Mucosa of descending colon (tissue), 3 donors: ENCODE measurements around the gene PUDP. TPM values are rescaled to one million over a fixed set of nuclear protein-coding genes. Genes with fewer than 3 reads are reported as not detected.

Source experiments
- ATAC-seq: fragments of 200-7000 bp; cut with Tn5 transposase; one replicate; pipeline ENCODE4 v1.9.1; 2020; ENCODE audit warnings: mild to moderate bottlenecking, moderate library complexity
- DNase-seq, 3 donors: peaks; one replicate each; pipeline ENCODE4 v3.0.0-alpha.2; 2020
- H3K36me3 ChIP-seq: fragments of 200-600 bp; one replicate; pipeline ENCODE4 v1.8.0; 2021; ENCODE audit warnings: low read depth, mild to moderate bottlenecking
- H3K4me1 ChIP-seq: fragments of 200-600 bp; one replicate; pipeline ENCODE4 v1.8.0; 2021; ENCODE audit warnings: low read depth, mild to moderate bottlenecking
- H3K4me3 ChIP-seq: fragments of 200-600 bp; one replicate; pipeline ENCODE4 v1.8.0; 2021; ENCODE audit warnings: mild to moderate bottlenecking
- H3K9me3 ChIP-seq: fragments of 200-600 bp; one replicate; pipeline ENCODE4 v1.8.0; 2021; ENCODE audit warnings: mild to moderate bottlenecking
- intact Hi-C, 2 donors: fragments of 100-400 bp; cut with DNase I in 1 of 2; cut with micrococcal nuclease in 1 of 2; formaldehyde crosslinking; loops; one replicate each; pipeline versions ENCODE4 v1.11.0 to v1.11.1; 2022; cut with DNase I, micrococcal nuclease
- total RNA-seq, 3 donors: library from RNA; stranded (reverse); fragmentation: NEBNext Ultra II Directional in 2 of 3; extraction: Animal tissue kit (Norgen Biotek cat#: 25700) in 2 of 3; gene quantifications; one replicate each; pipeline versions ENCODE4 v1.2.1 to v1.2.4, GENCODE V29; 2021 to 2023
- TF ChIP-seq, protein P1 (sequence below): fragments of 200-600 bp; IDR thresholded peaks from one replicate; pipeline ENCODE4 v1.8.0; 2022; ENCODE audit warnings: antibody characterized with exemption, mild to moderate bottlenecking
- donor health status: DM: no; HTN: no; CAD: no; lungs with moderate emphysema.
- donor health status: DM: no; HTN: no; CAD: no.
- donor health status: DM: no; HTN: yes; CAD: no.

PUDP gene
- total RNA-seq, 3 donors from 2014 or later: 16.4 to 38.5 (median 32.3) TPM

DNA sequence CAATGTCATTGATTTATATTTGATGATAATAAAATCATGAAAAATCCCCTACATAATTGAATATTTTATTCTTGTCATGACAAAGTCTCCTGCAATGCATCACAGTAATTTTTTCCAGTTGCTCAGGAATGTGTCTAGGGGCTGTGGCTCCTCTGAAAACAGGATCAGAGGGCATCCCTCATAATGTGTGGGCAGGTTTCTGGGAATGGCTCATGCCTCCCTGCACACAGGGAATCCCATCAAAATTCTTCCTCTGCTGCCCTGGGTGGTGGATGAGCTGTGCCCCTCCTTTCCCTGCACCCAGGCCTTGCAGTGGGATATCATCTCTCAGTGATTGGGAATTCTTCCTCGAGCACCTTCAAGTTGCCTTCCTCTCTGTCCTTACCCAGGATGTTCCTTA lies 20.4 kb upstream of the PUDP start:
- DNase-seq (no peak), ATAC-seq (no peak)
- H3K4me3 ChIP-seq: no peak overlapping the region
- H3K4me1 ChIP-seq: no peaks in the 10 kb centered on the region
- H3K36me3 ChIP-seq: no peaks in the 10 kb centered on the region
- intact Hi-C loops: no loop called here
- no peaks in the 10 kb centered on the region for H3K9me3 ChIP-seq
- TF ChIP-seq, protein P1, sequence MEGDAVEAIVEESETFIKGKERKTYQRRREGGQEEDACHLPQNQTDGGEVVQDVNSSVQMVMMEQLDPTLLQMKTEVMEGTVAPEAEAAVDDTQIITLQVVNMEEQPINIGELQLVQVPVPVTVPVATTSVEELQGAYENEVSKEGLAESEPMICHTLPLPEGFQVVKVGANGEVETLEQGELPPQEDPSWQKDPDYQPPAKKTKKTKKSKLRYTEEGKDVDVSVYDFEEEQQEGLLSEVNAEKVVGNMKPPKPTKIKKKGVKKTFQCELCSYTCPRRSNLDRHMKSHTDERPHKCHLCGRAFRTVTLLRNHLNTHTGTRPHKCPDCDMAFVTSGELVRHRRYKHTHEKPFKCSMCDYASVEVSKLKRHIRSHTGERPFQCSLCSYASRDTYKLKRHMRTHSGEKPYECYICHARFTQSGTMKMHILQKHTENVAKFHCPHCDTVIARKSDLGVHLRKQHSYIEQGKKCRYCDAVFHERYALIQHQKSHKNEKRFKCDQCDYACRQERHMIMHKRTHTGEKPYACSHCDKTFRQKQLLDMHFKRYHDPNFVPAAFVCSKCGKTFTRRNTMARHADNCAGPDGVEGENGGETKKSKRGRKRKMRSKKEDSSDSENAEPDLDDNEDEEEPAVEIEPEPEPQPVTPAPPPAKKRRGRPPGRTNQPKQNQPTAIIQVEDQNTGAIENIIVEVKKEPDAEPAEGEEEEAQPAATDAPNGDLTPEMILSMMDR: no peak

DNA sequence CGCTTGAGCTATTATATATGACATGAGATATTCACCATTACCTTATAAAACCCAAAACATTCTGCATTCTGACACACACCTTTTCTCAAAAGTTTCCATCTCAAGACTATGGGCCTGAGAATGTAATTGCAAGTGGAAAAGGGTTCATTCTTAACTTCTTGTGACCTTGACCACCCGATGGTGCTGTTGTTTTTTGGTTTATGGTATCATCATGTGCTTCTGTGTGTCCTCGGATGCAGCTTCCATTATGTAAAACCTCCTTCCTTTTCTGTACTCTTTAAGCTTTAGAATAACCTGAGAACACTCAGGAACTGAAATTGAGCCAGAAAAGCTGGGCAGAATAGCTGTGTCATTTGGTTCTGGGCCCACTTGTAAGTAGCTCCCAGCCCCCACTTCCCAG lies 16.2 kb upstream of the PUDP start:
- Histone ChIP-seq H3K4me3 (no peak overlapping the region), H3K36me3 (no peaks in the 10 kb centered on the region), H3K4me1 (no peaks in the 10 kb centered on the region), H3K9me3 (no peaks in the 10 kb centered on the region)
- DNase-seq (no peak), ATAC-seq (no peak)
- intact Hi-C loops: no loop called here
- TF ChIP-seq, protein P1: no peak

DNA sequence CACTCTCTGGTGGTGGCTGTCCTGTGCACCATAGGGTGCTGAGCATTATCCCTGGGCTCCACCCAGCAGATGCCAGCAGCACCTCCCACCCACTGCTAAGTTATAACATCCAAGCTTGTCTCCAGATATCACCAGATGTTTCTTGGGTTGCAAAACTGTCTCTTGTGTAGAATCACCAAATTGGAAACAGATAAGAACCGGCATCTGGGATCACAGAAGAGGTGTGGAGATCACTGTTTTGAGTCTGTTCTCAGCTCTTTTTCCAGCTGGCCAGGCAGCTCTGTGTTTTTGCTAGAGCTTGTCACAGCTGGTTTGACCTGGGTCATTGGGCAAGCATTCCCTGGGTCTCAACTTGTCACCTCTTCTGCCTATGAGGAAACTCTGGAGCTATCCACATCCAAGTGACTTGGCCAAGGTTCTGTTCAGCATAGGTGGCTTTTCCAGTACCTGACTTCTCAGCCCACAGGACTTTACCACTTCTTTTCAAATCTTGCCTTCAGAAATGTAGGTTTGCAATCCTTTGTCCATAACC lies 15.3 kb upstream of the PUDP start:
- no peak for DNase-seq
- ATAC-seq: no peak
- Histone ChIP-seq H3K4me3 (no peak overlapping the region), H3K9me3 (no peaks in the 10 kb centered on the region), H3K4me1 (no peaks in the 10 kb centered on the region), H3K36me3 (no peaks in the 10 kb centered on the region)
- TF ChIP-seq, protein P1: no peak
- intact Hi-C loops: no loop called here

DNA sequence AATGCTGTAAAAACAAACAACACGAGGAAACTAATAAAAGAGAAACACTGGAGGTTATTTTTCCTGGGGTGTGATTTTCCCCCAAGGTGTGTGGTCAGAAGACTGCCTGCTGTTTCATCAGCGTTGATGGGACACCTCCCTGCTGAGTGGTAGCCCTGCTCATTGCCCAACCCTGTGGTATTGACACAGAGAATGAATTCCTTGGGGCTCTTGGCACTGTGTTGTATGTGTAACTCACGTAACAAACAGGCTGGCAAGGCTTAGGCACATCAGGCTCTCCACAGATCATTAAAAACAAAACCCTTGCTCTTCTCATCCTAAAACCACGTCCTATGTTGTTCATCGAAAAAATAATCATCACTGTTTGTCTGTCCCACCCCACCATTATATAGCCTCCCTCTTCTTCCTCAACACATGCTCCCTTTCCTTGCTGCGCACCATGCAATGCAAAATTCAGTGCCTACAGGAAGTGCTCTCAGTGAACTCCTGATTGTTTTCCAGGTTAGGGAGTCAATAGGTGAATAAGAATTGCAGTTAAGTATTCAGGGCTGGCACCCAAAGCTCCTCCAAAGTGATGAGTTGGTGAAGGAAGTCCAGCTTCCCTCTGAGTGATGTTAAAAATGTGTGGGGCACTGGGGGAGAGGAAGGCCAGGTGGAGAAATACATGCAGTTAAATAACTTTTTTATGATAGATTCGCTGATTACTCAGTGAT lies 11.4 kb upstream of the PUDP start:
- no peaks in the 10 kb centered on the region for H3K36me3 ChIP-seq
- DNase-seq (no peak), ATAC-seq (peak; percentile 92)
- intact Hi-C loops: no loop called here
- TF ChIP-seq, protein P1: no peak
- H3K4me1 ChIP-seq: no peaks in the 10 kb centered on the region
- H3K9me3 ChIP-seq: no peaks in the 10 kb centered on the region
- H3K4me3 ChIP-seq: no peak overlapping the region

DNA sequence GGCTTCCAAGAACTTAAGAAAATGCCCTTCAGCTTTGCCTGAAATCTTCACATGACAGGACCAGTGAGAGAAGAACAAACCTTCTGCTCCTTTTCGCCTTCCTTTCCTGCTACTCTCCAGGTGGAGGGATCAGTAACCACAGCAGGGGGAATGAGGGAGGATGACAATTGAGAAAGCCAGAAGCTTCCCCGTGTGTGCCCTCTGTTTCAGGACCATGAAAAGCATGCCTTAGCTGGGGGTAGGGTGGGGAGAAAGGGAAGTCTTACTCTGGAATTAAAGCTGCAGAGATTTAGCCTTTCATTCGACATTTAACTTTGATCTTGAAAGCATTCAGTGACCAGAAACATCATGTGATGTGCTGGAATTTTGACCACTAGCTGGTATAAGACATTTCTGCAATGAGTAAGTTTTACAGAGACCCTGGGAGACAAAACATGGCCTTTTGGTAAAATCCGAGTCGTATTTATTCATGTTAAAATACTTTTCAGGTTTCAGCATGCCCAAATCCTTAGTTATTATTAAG lies 10.6 kb upstream of the PUDP start:
- Histone ChIP-seq H3K9me3 (no peaks in the 10 kb centered on the region), H3K4me3 (no peak overlapping the region), H3K36me3 (no peaks in the 10 kb centered on the region), H3K4me1 (no peaks in the 10 kb centered on the region)
- TF ChIP-seq, protein P1: no peak
- intact Hi-C loops: no loop called here
- ATAC-seq: no peak
- DNase-seq: no peak
